Measurements from ENCODE around the gene IL4R. TPM values are rescaled to one million over a fixed set of nuclear protein-coding genes. Genes with fewer than 3 reads are reported as not detected.

Gene IL4R
- 10 to 100 TPM; 11.9 to 35.5 TPM for total RNA-seq

DNA sequence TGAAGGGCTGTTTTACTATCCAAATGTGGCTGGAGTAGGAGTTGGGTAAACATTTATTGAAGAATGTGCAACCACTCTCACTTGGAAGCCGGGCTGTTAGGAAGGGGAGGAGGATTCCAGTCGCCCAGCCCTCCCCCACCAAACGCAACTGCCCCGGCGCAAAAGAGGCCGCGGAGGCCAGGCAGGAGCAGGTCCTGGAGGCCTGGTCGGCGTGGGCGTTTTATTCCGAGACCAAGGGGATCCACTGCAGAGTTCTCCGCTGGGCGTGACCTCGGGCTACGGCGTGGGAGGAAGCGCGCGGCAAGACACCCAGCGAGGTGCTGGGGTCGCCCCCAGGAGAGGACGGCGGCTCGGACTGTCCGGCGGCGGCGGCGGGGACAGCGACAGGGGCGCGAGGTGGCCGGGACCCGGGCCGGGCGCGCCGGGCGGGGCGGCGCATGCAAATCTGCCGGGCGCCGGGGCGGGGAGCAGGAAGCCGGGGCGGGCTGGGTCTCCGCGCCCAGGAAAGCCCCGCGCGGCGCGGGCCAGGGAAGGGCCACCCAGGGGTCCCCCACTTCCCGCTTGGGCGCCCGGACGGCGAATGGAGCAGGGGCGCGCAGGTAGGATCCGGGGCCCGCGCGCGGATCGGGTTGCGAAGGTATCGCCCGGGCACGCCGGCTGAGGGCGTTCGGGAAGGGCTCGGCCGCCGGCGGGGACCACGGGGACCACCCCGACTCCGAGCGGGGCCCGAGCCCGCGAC lies at the start of gene IL4R:
Gene IL4R, plus strand, starts transcription at position 553 of the 739 bp plus-strand sequence. CDS start 26,230 bp downstream, outside the sequence.
- DNase-seq (ENCODE audit: low spot score), result peak; percentile 84
- Histone ChIP-seq H3K9me3 (no peaks in the 10 kb centered on the region), H3K4me1 (peaks cover 0 to 45% of the 10 kb centered on the region in 2 donors), H3K27me3 (no peaks in the 10 kb centered on the region), H3K36me3 (no peaks in the 10 kb centered on the region), H3K27ac (peak within 1 kb of the TSS; percentile 90 to 92), H3K4me3 (peak within 1 kb of the TSS; percentile 59 to 75)
- TF ChIP-seq, protein P1, sequence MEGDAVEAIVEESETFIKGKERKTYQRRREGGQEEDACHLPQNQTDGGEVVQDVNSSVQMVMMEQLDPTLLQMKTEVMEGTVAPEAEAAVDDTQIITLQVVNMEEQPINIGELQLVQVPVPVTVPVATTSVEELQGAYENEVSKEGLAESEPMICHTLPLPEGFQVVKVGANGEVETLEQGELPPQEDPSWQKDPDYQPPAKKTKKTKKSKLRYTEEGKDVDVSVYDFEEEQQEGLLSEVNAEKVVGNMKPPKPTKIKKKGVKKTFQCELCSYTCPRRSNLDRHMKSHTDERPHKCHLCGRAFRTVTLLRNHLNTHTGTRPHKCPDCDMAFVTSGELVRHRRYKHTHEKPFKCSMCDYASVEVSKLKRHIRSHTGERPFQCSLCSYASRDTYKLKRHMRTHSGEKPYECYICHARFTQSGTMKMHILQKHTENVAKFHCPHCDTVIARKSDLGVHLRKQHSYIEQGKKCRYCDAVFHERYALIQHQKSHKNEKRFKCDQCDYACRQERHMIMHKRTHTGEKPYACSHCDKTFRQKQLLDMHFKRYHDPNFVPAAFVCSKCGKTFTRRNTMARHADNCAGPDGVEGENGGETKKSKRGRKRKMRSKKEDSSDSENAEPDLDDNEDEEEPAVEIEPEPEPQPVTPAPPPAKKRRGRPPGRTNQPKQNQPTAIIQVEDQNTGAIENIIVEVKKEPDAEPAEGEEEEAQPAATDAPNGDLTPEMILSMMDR (IDR thresholded peaks at IDR 0.05), result no peak

GRCh38 chr16:27264151-27264550 lies 49.6 kb upstream of the IL4R start:
- Histone ChIP-seq H3K27ac (no peak overlapping the region), H3K36me3 (no peaks in the 10 kb centered on the region), H3K27me3 (no peaks in the 10 kb centered on the region), H3K9me3 (no peaks in the 10 kb centered on the region), H3K4me1 (peaks cover 0 to 12% of the 10 kb centered on the region in 2 donors), H3K4me3 (no peak overlapping the region)
- TF ChIP-seq, protein P1 (IDR thresholded peaks at IDR 0.05), result no peak
- DNase-seq (ENCODE audit: low spot score), result no peak

- no peaks in the 10 kb centered on the region for H3K36me3 ChIP-seq
- no peak for DNase-seq (ENCODE audit: low spot score)
- H3K4me1 ChIP-seq, result peaks cover 0 to 20% of the 10 kb centered on the region in 2 donors
- no peaks in the 10 kb centered on the region for H3K27me3 ChIP-seq
- H3K9me3 ChIP-seq, result no peaks in the 10 kb centered on the region
- no peak overlapping the region for H3K4me3 ChIP-seq
- TF ChIP-seq, protein P1 (IDR thresholded peaks at IDR 0.05), result no peak
- H3K27ac ChIP-seq, result no peak overlapping the region
These were observed 47.8 kb upstream of the IL4R start for GRCh38 chr16:27265982-27266381.

DNA sequence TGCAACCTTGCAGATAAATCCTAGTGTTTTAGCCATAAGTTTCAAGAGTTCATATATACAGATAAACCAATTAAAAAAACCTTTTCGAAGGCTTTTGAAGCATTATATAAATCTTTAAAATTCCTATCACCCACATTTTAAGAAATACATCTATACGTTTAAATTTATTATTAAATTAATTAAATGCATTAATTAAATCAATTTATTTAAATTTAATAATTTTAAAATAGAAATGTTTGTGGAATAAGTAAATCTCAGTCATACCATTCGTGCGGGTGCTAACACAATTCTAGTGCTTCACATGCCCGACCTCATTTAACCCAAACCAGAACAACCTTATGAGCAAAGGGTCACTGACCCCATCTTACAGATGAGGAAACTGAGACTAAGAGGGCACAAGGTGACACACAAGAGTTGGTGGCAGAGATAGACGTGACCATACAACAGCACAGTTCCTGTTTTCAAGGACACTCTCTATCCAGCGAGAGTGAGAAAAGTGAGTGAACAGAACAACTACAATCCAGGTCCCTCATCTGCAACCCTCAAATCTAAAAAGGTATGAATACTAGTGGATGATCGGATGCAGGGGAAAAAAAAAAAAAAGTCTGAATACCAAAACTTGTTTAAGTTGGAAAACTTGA lies 46.6 kb upstream of the IL4R start:
- H3K9me3 ChIP-seq, result no peaks in the 10 kb centered on the region
- no peak overlapping the region for H3K27ac ChIP-seq
- no peaks in the 10 kb centered on the region for H3K36me3 ChIP-seq
- H3K4me1 ChIP-seq, result peaks cover 0 to 20% of the 10 kb centered on the region in 2 donors
- DNase-seq (ENCODE audit: low spot score), result no peak
- no peak overlapping the region for H3K4me3 ChIP-seq
- no peaks in the 10 kb centered on the region for H3K27me3 ChIP-seq
- TF ChIP-seq, protein P1 (IDR thresholded peaks at IDR 0.05), result no peak

DNA sequence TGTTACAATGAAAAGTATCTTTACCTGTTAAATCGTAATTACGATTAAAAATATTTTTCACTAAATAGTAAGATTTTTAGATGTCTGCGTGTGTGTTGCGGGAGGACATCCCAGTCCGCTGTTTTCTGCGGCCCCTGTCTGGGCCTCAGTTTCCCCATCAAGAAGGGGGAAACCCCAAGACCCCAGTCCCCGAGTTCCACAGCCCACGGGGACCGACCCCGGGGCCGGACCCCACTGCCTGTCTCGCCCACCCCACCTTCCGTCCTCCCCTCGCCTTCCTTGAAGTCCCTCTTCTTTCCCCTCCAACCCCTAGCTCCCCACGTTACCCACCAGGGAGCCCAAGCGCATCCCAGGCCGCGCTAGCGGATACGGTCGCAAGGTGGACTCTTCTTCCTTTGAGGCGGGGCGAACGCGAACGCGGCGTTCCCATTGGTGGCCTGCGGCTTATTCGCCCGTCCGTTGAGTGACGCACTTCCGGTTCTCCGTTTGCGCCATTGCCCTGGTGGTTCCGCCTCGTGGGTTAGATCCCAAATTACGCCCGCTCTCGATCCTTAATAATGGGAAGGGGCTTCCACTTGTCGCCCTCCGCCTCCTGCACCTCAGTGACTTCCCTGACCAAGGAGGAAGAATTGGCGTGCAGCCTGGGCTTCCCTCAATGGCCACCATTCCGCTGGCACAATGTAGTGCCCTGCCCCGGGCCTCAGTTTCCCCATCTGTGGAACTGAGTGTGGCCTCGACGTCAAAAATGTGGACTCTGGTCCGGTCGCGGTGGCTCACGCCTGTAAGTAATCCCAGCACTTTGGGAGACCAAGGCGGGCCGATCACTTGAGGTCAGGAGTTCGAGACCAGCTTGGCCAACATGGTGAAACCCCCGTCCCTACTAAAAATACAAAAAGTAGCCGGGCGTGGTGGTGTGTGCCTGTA lies 45.1 kb upstream of the IL4R start, which contains the start of gene NSMCE1:
Gene NSMCE1, minus strand, starts transcription at position 397 of the 924 bp plus-strand sequence. CDS start 11,202 bp downstream, outside the sequence.
- H3K27me3 ChIP-seq, result no peaks in the 10 kb centered on the region
- H3K9me3 ChIP-seq, result no peaks in the 10 kb centered on the region
- H3K4me3 ChIP-seq, result peak within 1 kb of the TSS; percentile 85 to 90
- peak within 1 kb of the TSS; percentile 87 to 89 for H3K27ac ChIP-seq
- no peaks in the 10 kb centered on the region for H3K36me3 ChIP-seq
- DNase-seq (ENCODE audit: low spot score), result peak; percentile 99
- TF ChIP-seq, protein P1 (IDR thresholded peaks at IDR 0.05), result peak in 1 of 2 donors; percentile 35
- peaks cover 0 to 20% of the 10 kb centered on the region in 2 donors for H3K4me1 ChIP-seq

Measured in right atrium auricular region (tissue), 2 donors.